ENCODE results near the gene KIAA1217. TPM values are rescaled to one million over a fixed set of nuclear protein-coding genes. Genes with fewer than 3 reads are reported as not detected.

The KIAA1217 gene
- total and polyA plus RNA-seq, 9 of the 15 experiments (the other 6 are each of a cell fraction or from before 2014, with no cell fraction given): 0.04 TPM; not detected in 8

- Histone ChIP-seq H3K36me3 (ENCODE audit: control insufficient read depth, insufficient read depth, low read length) (no peaks in the 10 kb centered on the region), H3K27ac (ENCODE audit: extremely low read depth, low read depth, low read length) (no peak overlapping the region), H4K20me1 (replicated peaks; ENCODE audit: control insufficient read depth, insufficient read depth, low read length) (no peaks in the 10 kb centered on the region), H3K4me3 (no peak overlapping the region), H3K9ac (ENCODE audit: insufficient read depth in 1 of 2, low read depth in 2 of 2, low read length in 2 of 2) (peak overlapping the region in 1 of 2 experiments; percentile 62; a peak in 1 of 4 replicates), H3K9me3 (replicated peaks; ENCODE audit: control insufficient read depth, insufficient read depth, low read depth, low read length) (no peaks in the 10 kb centered on the region), H3K27me3 (ENCODE audit: control insufficient read depth in 2 of 2, insufficient read depth in 2 of 2, low read length in 2 of 2) (no peaks in the 10 kb centered on the region), H3K9me1 (ENCODE audit: control insufficient read depth, insufficient read depth, low read length) (no peaks in the 10 kb centered on the region), H2AFZ (ENCODE audit: low read depth, low read length) (peak overlapping the region; percentile 57), H3K79me2 (ENCODE audit: control insufficient read depth, insufficient read depth, low read length) (no peaks in the 10 kb centered on the region; the same call in 2 of the 3 replicates), H3K4me1 (replicated peaks in 1 of 2; ENCODE audit: control insufficient read depth in 2 of 2, insufficient read depth in 2 of 2, low read length in 2 of 2) (peaks cover 39 to 54% of the 10 kb centered on the region in 2 experiments), H3K4me2 (ENCODE audit: insufficient read depth, low read length) (no peak overlapping the region)
- WGBS (ENCODE audit: insufficient coverage, low coverage, missing lambda C conversion rate): 76% methylated on average over 7 of the region's 7 CpGs
- ChIA-PET POLR2A (interaction anchor here (1.0 to 1.2 kb wide), 3 partner anchors 16 to 556 kb away, joined by 3 to 4 read pairs (median 4); no protein-coding TSS in a partner anchor), CTCF (ENCODE audit: low intra/inter-chr PET ratio) (no interaction called here)
- intact Hi-C loops (cut with micrococcal nuclease): no loop called here
- BruUV-seq (replicated peaks): no TSS peak
- no peak for ATAC-seq
- no peak for TF ChIP-seq ZC3H8 (IDR thresholded peaks at IDR 0.05)
- no peak for TF ChIP-seq CREBBP (IDR thresholded peaks at IDR 0.05; ENCODE audit: low read depth, low read length)
- no peak for TF ChIP-seq PATZ1 (CRISPR knock-in tag; IDR thresholded peaks at IDR 0.05; ENCODE audit: borderline replicate concordance)
- no peak for TF ChIP-seq SNAPC5 (CRISPR knock-in tag; IDR thresholded peaks at IDR 0.05)
- no peak for TF ChIP-seq JUNB (CRISPR knock-in tag; conservative IDR thresholded peaks at IDR 0.05)
- no peak for TF ChIP-seq POLR3A (IDR thresholded peaks at IDR 0.05; ENCODE audit: borderline replicate concordance, extremely low read depth, insufficient read depth, insufficient read length)
- peak; percentile 44; the same call in 1 of the 2 replicates for TF ChIP-seq ZNF707 (CRISPR knock-in tag; conservative IDR thresholded peaks at IDR 0.05)
- TF ChIP-seq ZKSCAN8 (CRISPR knock-in tag; IDR thresholded peaks at IDR 0.05): no peak
- TF ChIP-seq ZFPM2 (CRISPR knock-in tag; IDR thresholded peaks at IDR 0.05): no peak
- TF ChIP-seq L3MBTL2 (IDR thresholded peaks at IDR 0.05): no peak
- TF ChIP-seq HOMEZ (CRISPR knock-in tag; IDR thresholded peaks at IDR 0.05): no peak
- TF ChIP-seq ETV5 (CRISPR knock-in tag; IDR thresholded peaks at IDR 0.05; ENCODE audit: low read depth): no peak
- TF ChIP-seq SPI1 (IDR thresholded peaks at IDR 0.05; ENCODE audit: borderline replicate concordance, low read depth, low read length): peak; percentile 37; the same call in 1 of the 2 replicates
- no peak for TF ChIP-seq EHMT2 (IDR thresholded peaks at IDR 0.05)
- no peak for TF ChIP-seq NFRKB (IDR thresholded peaks at IDR 0.05; ENCODE audit: low read depth)
- no peak for TF ChIP-seq SMARCE1 (IDR thresholded peaks at IDR 0.05)
- no peak for TF ChIP-seq THAP12 (CRISPR knock-in tag; IDR thresholded peaks at IDR 0.05)
- no peak for FAIRE-seq
- no peak for DNase-seq (ENCODE audit: extremely low read depth in 1 of 4, low spot score in 3 of 4)
- in situ Hi-C loops (cut with MboI): no loop called here
These were observed 363.0 kb downstream of the KIAA1217 start for GRCh38 chr10:24571870-24572450.
